Thyroid gland (tissue), 4 donors: Measurements from ENCODE around the gene NCBP2L. TPM values are rescaled to one million over a fixed set of nuclear protein-coding genes. Genes with fewer than 3 reads are reported as not detected.

Experiments
- DNase-seq, 2 donors: peaks; one replicate each; pipeline ENCODE4 v3.0.0-alpha.2; 2019
- H3K27ac ChIP-seq, 3 donors: fragments of 200-600 bp; sonication (generic); 1 replicate in 2 of 3; 2 replicates in 1 of 3; pipeline ENCODE4 v1.5.1; 2016 to 2019; ENCODE audit warnings: mild to moderate bottlenecking in 1 of 3, moderate library complexity in 1 of 3
- H3K27me3 ChIP-seq: fragments of 200-600 bp; sonication (generic); one replicate; pipeline ENCODE4 v1.5.1; 2019
- H3K36me3 ChIP-seq, 2 donors: fragments of 200-600 bp; sonication (generic); one replicate each; pipeline ENCODE4 v1.5.1; 2016 to 2019
- H3K4me1 ChIP-seq, 2 donors: fragments of 200-600 bp; sonication (generic); one replicate each; pipeline ENCODE4 v1.5.1; 2017 to 2019
- H3K4me3 ChIP-seq, 3 donors: fragments of 200-600 bp; sonication (generic); replicated peaks in 1 of 3; 1 replicate in 2 of 3; 2 replicates in 1 of 3; pipeline ENCODE4 v1.5.1; 2016; ENCODE audit warnings: mild to moderate bottlenecking in 1 of 3
- H3K9me3 ChIP-seq: fragments of 200-600 bp; sonication (generic); one replicate; pipeline ENCODE4 v1.5.1; 2017
- CTCF ChIP-seq, 6 experiments: fragments of 200-600 bp in 3 of 6; fragments of 450-650 bp in 3 of 6; sonication (generic) in 3 of 6; IDR thresholded peaks; one replicate each; pipeline ENCODE4 v1.5.1; 2016 to 2019; ENCODE audit warnings: antibody characterized with exemption in 6 of 6, mild to moderate bottlenecking in 2 of 6, inconsistent platforms in 1 of 6, moderate library complexity in 1 of 6
- POLR2A ChIP-seq, 2 donors: fragments of 450-650 bp; IDR thresholded peaks; one replicate each; pipeline ENCODE4 v1.6.1; 2017; ENCODE audit warnings: antibody characterized with exemption in 2 of 2, mild to moderate bottlenecking in 2 of 2, moderate library complexity in 1 of 2
- WGBS, 2 donors: methylation state at CpG; one replicate each; pipeline ENCODE4 v1.1.5; 2017; 5-methylcytosine and 5-hydroxymethylcytosine counted together
- intact Hi-C: fragments of 100-400 bp; cut with DNase I; formaldehyde crosslinking; loops from one replicate; pipeline ENCODE4 v1.15.1; 2023
- total RNA-seq, 4 donors: library from RNA; depleted of rRNA; stranded (reverse); fragments of >200 nt; gene quantifications; one replicate each; pipeline ENCODE4 v1.2.3, GENCODE V29; 2016

Gene NCBP2L
- total RNA-seq, 4 donors from 2014 or later: not detected

GRCh38 chrX:107818900-107819521 is 41.5 kb downstream of the NCBP2L start:
- Histone ChIP-seq H3K9me3 (no peaks in the 10 kb centered on the region), H3K36me3 (no peaks in the 10 kb centered on the region), H3K27me3 (no peaks in the 10 kb centered on the region), H3K4me3 (no peak overlapping the region), H3K4me1 (no peaks in the 10 kb centered on the region), H3K27ac (no peak overlapping the region)
- intact Hi-C loops: no loop called here
- no peak for DNase-seq
- TF ChIP-seq POLR2A (IDR thresholded peaks at IDR 0.05) (no peak), CTCF (IDR thresholded peaks at IDR 0.05) (no peak)

- no peak for TF ChIP-seq CTCF (IDR thresholded peaks at IDR 0.05)
- no peak for TF ChIP-seq POLR2A (IDR thresholded peaks at IDR 0.05)
- intact Hi-C loops: no loop called here
- H3K9me3 ChIP-seq: no peaks in the 10 kb centered on the region
- no peak overlapping the region for H3K4me3 ChIP-seq
- no peak for DNase-seq
- H3K4me1 ChIP-seq: no peaks in the 10 kb centered on the region
- no peaks in the 10 kb centered on the region for H3K36me3 ChIP-seq
- WGBS, 2 donors: 95 to 96% methylated on average over 2 of the region's 2 CpGs
- no peak overlapping the region for H3K27ac ChIP-seq
- H3K27me3 ChIP-seq: no peaks in the 10 kb centered on the region
These were observed 45.5 kb downstream of the NCBP2L start for GRCh38 chrX:107823042-107823441.

GRCh38 chrX:107823456-107823855 is 45.9 kb downstream of the NCBP2L start:
- Histone ChIP-seq H3K9me3 (no peaks in the 10 kb centered on the region), H3K27me3 (no peaks in the 10 kb centered on the region), H3K36me3 (no peaks in the 10 kb centered on the region), H3K4me1 (no peaks in the 10 kb centered on the region), H3K27ac (no peak overlapping the region), H3K4me3 (no peak overlapping the region)
- TF ChIP-seq CTCF (IDR thresholded peaks at IDR 0.05) (no peak), POLR2A (IDR thresholded peaks at IDR 0.05) (no peak)
- no peak for DNase-seq
- 29 to 50% methylated on average over 1 of the region's 1 CpG for WGBS, 2 donors
- intact Hi-C loops: no loop called here

GRCh38 chrX:107825698-107826237 is 48.2 kb downstream of the NCBP2L start, which contains the start of gene MID2:
Gene MID2 (plus strand): TSS chrX:107825866. CDS start chrX:107826427, 561 bp downstream.
- Histone ChIP-seq H3K4me1 (no peaks in the 10 kb centered on the region), H3K4me3 (peak within 1 kb of the TSS in 2 of 3 donors; percentile 13 to 41), H3K9me3 (no peaks in the 10 kb centered on the region), H3K27ac (peak within 1 kb of the TSS; percentile 80 to 93 (median 93)), H3K27me3 (no peaks in the 10 kb centered on the region), H3K36me3 (no peaks in the 10 kb centered on the region)
- peak; percentile 81 to 83 for DNase-seq
- TF ChIP-seq POLR2A (IDR thresholded peaks at IDR 0.05): peak in 1 of 2 donors; percentile 58
- no peak for TF ChIP-seq CTCF (IDR thresholded peaks at IDR 0.05)
- intact Hi-C loops: no loop called here
- WGBS, 2 donors: 0% methylated on average over 1 to 7 of the region's 32 CpGs

GRCh38 chrX:107826238-107827029 is 48.9 kb downstream of the NCBP2L start:
- Histone ChIP-seq H3K4me1 (no peaks in the 10 kb centered on the region), H3K27ac (peak overlapping the region; percentile 80 to 93 (median 93)), H3K27me3 (no peaks in the 10 kb centered on the region), H3K9me3 (no peaks in the 10 kb centered on the region), H3K4me3 (peak overlapping the region in 2 of 3 donors; percentile 13 to 41), H3K36me3 (no peaks in the 10 kb centered on the region)
- TF ChIP-seq CTCF (IDR thresholded peaks at IDR 0.05) (no peak), POLR2A (IDR thresholded peaks at IDR 0.05) (no peak)
- DNase-seq: peak; percentile 60 to 62
- intact Hi-C loops: no loop called here
- WGBS, 2 donors: 0% methylated on average over 3 of the region's 100 CpGs; no CpG with 5 or more reads in 1 of the 2 donors
